GM23338 (cell line): ENCODE measurements around the gene PAX2. TPM values are rescaled to one million over a fixed set of nuclear protein-coding genes. Genes with fewer than 3 reads are reported as not detected.
A peak's percentile ranks its signal among the peaks of the same experiment; 100 is the strongest.

Source experiments
- ATAC-seq: fragments of 200-7000 bp; cut with Tn5 transposase; 3 replicates; pipeline ENCODE4 v1.9.1; 2020
- DNase-seq: peaks from one replicate; pipeline ENCODE4 v3.0.0-alpha.2; 2015; ENCODE audit warnings: low spot score
- H2AFZ ChIP-seq: fragments of 200-600 bp; sonication (generic); 2 replicates; pipeline ENCODE4 v1.8.0; 2016; ENCODE audit warnings: antibody characterized with exemption, mild to moderate bottlenecking, moderate library complexity
- H3F3A ChIP-seq: fragments of 200-600 bp; sonication (generic); replicated peaks from 2 replicates; pipeline ENCODE4 v1.8.0; 2017; ENCODE audit warnings: antibody characterized with exemption, mixed run types, low read depth
- H3K27ac ChIP-seq: fragments of 200-600 bp; sonication (generic); 2 replicates; pipeline ENCODE4 v1.6.1; 2016; ENCODE audit warnings: low read depth
- H3K27me3 ChIP-seq: fragments of 200-600 bp; sonication (generic); 2 replicates; pipeline ENCODE4 v1.8.0; 2016; ENCODE audit warnings: mild to moderate bottlenecking, mixed run types, moderate library complexity; ENCODE audit not compliant: insufficient read depth
- H3K36me3 ChIP-seq: fragments of 200-600 bp; sonication (generic); 2 replicates; pipeline ENCODE4 v1.8.0; 2016; ENCODE audit warnings: mild to moderate bottlenecking; ENCODE audit not compliant: insufficient read depth
- H3K4me1 ChIP-seq: fragments of 200-600 bp; sonication (generic); 2 replicates; pipeline ENCODE4 v1.8.0; 2016; ENCODE audit warnings: mild to moderate bottlenecking, moderate library complexity; ENCODE audit not compliant: insufficient read depth
- H3K4me2 ChIP-seq: fragments of 200-600 bp; sonication (generic); 2 replicates; pipeline ENCODE4 v1.7.1; 2017; ENCODE audit warnings: mixed run types
- H3K4me3 ChIP-seq: fragments of 200-600 bp; sonication (generic); 2 replicates; pipeline ENCODE4 v1.6.1; 2016; ENCODE audit warnings: mixed run types
- H3K79me2 ChIP-seq: fragments of 200-600 bp; sonication (generic); replicated peaks from 2 replicates; pipeline ENCODE4 v1.8.0; 2017; ENCODE audit warnings: mild to moderate bottlenecking; ENCODE audit not compliant: insufficient read depth
- H3K9me2 ChIP-seq: fragments of 200-600 bp; sonication (generic); 2 replicates; pipeline ENCODE4 v1.8.0; 2017; ENCODE audit not compliant: insufficient read depth
- H4K20me1 ChIP-seq: fragments of 200-600 bp; sonication (generic); replicated peaks from 2 replicates; pipeline ENCODE4 v1.8.0; 2017; ENCODE audit warnings: mild to moderate bottlenecking; ENCODE audit not compliant: insufficient read depth
- H3K27ac Mint-ChIP-seq: 2 replicates; pipeline ENCODE4 v1.8.0; 2020; ENCODE audit warnings: inconsistent platforms, mild to moderate bottlenecking, moderate library complexity, mixed read lengths
- H3K27me3 Mint-ChIP-seq: 3 replicates; pipeline ENCODE4 v1.8.0; 2022; ENCODE audit warnings: low read depth, mild to moderate bottlenecking, moderate library complexity, mixed read lengths, inconsistent platforms; ENCODE audit not compliant: insufficient read depth, poor library complexity
- H3K36me3 Mint-ChIP-seq: 3 replicates; pipeline ENCODE4 v1.8.0; 2021; ENCODE audit warnings: low read depth, mild to moderate bottlenecking, inconsistent platforms, moderate library complexity, mixed read lengths
- H3K4me1 Mint-ChIP-seq: 3 replicates; pipeline ENCODE4 v1.8.0; 2020; ENCODE audit warnings: mild to moderate bottlenecking, inconsistent platforms, mixed read lengths
- H3K4me3 Mint-ChIP-seq: 3 replicates; pipeline ENCODE4 v1.8.0; 2021; ENCODE audit warnings: moderate library complexity, mild to moderate bottlenecking, inconsistent platforms, mixed read lengths
- H3K9me3 Mint-ChIP-seq: 3 replicates; pipeline ENCODE4 v1.8.0; 2020; ENCODE audit warnings: moderate library complexity, mild to moderate bottlenecking, inconsistent platforms, mixed read lengths
- EZH2 ChIP-seq: fragments of 200-600 bp; sonication (generic); IDR thresholded peaks from one replicate; pipeline ENCODE4 v1.8.0; 2017; ENCODE audit warnings: antibody characterized with exemption, mild to moderate bottlenecking, low read depth; ENCODE audit not compliant: unreplicated experiment
- EZH2phosphoT487 ChIP-seq: fragments of 200-600 bp; sonication (generic); IDR thresholded peaks from one replicate; pipeline ENCODE4 v1.8.1; 2018; ENCODE audit warnings: antibody characterized with exemption; ENCODE audit not compliant: unreplicated experiment
- NANOG ChIP-seq: IDR thresholded peaks from 2 replicates; pipeline ENCODE4 v1.6.1; 2016; ENCODE audit warnings: antibody characterized with exemption, borderline replicate concordance
- POLR2AphosphoS5 ChIP-seq: IDR thresholded peaks from 2 replicates; pipeline ENCODE4 v1.6.1; 2016; ENCODE audit warnings: antibody characterized with exemption, low read depth
- ZNF114 ChIP-seq: fragments of 250-450 bp; sonication (Bioruptor Pico); IDR thresholded peaks from 2 replicates; pipeline ENCODE4 v1.5.0; 2020; ENCODE audit warnings: mild to moderate bottlenecking, moderate library complexity
- polyA plus RNA-seq: library from polyadenylated mRNA; unstranded; fragments of >200 nt; fragmentation: Nextera tagmentation; extraction: Ambion mirVana; gene quantifications from 2 replicates; pipeline ENCODE4 v1.2.1, GENCODE V29; 2016
- total RNA-seq: library from RNA; depleted of rRNA; stranded (reverse); fragments of >200 nt; shearing (Covaris generic); gene quantifications from 2 replicates; pipeline ENCODE4 v1.2.3, GENCODE V29; 2014

Gene PAX2
- total and polyA plus RNA-seq, 2 experiments from 2014 or later = not detected

DNA sequence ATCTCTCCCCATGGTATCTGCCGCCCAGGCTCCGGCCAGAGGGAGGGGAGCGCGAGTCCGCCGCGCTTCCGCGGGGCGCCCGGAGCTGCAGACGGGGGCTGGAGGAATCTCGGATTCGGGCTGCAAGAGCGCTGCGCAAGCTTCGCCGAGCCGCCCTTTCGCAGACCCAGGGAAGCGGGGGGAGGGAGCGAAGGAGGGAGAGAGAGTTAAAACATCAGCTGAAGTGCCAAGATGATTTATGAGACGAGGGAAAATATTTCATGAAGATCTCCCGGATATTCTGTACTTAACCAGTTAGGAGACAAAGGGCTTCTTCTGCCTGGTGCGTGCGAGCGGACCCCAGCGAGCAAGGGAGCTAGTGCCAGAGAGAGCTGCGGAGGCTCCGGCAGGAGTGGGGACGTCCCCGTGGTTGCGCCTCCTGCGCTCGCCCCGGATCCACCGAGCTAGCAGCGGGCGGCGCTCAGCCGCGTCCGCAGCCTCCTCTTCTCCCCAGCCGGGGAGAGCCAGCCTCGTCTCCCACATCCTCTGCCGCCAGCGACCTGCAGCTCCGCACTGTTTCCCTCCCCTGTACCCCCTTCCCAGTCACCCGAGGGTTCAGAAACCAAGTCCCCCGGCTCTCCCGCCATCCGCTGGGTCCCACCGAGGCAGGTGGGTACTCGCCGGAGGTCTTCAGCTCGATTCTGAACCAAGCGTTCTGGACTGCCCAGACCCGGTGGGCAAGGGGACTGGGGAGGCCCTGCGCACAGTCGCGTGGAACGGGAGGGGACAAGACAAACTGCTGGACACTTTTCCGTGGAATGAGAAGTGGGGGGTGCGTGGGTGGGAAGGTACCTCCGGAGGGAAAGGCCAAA, 1.0 kb upstream of the PAX2 start:
- H3K4me1 ChIP-seq = peaks cover 64% of the 10 kb centered on the region
- Mint-ChIP-seq H3K36me3 (no peaks in the 10 kb centered on the region; the same call in 2 of the 3 replicates), H3K4me3 (peak overlapping the region; percentile 62), H3K27me3 (peaks cover 96% of the 10 kb centered on the region), H3K4me1 (peaks cover 56% of the 10 kb centered on the region), H3K9me3 (no peaks in the 10 kb centered on the region), H3K27ac (no peak overlapping the region)
- peak; percentile 60 for DNase-seq
- H3K4me3 ChIP-seq = peak overlapping the region; percentile 55
- H2AFZ ChIP-seq = no peak overlapping the region
- H3K27me3 ChIP-seq = peaks cover 99% of the 10 kb centered on the region
- TF ChIP-seq EZH2 = peak; percentile 89
- no peak for TF ChIP-seq NANOG
- H3K9me2 ChIP-seq = no peaks in the 10 kb centered on the region
- H4K20me1 ChIP-seq = peaks cover 30% of the 10 kb centered on the region
- H3K79me2 ChIP-seq = no peaks in the 10 kb centered on the region
- no peak overlapping the region for H3K27ac ChIP-seq
- ATAC-seq = no peak
- no peaks in the 10 kb centered on the region for H3K36me3 ChIP-seq
- H3K4me2 ChIP-seq = peak overlapping the region; percentile 79
- peaks cover 16% of the 10 kb centered on the region for H3F3A ChIP-seq

DNA sequence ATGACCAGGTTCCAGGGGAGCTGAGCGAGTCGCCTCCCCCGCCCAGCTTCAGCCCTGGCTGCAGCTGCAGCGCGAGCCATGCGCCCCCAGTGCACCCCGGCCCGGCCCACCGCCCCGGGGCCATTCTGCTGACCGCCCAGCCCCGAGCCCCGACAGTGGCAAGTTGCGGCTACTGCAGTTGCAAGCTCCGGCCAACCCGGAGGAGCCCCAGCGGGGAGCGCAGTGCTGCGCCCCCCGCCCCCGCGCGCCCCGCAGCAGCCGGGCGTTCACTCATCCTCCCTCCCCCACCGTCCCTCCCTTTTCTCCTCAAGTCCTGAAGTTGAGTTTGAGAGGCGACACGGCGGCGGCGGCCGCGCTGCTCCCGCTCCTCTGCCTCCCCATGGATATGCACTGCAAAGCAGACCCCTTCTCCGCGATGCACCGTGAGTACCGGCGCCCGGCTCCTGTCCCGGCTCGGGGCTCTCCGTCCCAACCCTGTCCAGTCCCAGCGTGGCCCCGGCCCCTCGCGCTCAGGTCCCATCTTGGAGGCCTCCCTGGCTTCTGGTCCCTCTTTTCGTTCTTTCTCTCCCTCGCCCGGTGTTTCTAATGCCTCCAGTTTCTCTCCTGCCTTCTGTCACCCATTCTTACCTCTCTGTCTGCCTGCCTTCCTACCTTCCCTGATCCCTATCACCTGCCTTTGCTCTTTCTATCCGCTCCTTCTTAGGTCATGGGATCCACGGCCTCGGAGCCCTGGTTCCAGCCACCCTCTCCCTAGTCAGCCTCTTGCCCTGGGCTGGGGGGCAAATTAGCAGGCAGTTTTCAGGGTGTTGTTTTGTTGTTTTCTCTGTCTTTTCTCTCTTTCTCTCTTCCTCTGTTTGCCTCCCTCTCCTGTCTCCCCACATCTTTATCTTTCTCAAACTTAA, 751 bp downstream of the PAX2 start:
- peak overlapping the region; percentile 71 for H3K4me3 Mint-ChIP-seq
- Histone ChIP-seq H3K36me3 (no peaks in the 10 kb centered on the region), H3K4me3 (peak overlapping the region; percentile 55), H3K27ac (no peak overlapping the region), H4K20me1 (peaks cover 22% of the 10 kb centered on the region), H3F3A (peaks cover 16% of the 10 kb centered on the region), H2AFZ (peak overlapping the region; percentile 56; the same call in 1 of the 2 replicates), H3K79me2 (no peaks in the 10 kb centered on the region), H3K9me2 (no peaks in the 10 kb centered on the region), H3K4me1 (peaks cover 47% of the 10 kb centered on the region), H3K4me2 (peak overlapping the region; percentile 79), H3K27me3 (peaks cover 99% of the 10 kb centered on the region)
- no peaks in the 10 kb centered on the region for H3K9me3 Mint-ChIP-seq
- DNase-seq = peak; percentile 76
- peak; percentile 5 for ATAC-seq
- TF ChIP-seq ZNF114 (CRISPR knock-in tag) (no peak), EZH2 (peak; percentile 90), EZH2phosphoT487 (peak; percentile 69)
- H3K27me3 Mint-ChIP-seq = peaks cover 96% of the 10 kb centered on the region
- peaks cover 52% of the 10 kb centered on the region for H3K4me1 Mint-ChIP-seq
- H3K27ac Mint-ChIP-seq = no peak overlapping the region
- no peaks in the 10 kb centered on the region; the same call in 2 of the 3 replicates for H3K36me3 Mint-ChIP-seq

DNA sequence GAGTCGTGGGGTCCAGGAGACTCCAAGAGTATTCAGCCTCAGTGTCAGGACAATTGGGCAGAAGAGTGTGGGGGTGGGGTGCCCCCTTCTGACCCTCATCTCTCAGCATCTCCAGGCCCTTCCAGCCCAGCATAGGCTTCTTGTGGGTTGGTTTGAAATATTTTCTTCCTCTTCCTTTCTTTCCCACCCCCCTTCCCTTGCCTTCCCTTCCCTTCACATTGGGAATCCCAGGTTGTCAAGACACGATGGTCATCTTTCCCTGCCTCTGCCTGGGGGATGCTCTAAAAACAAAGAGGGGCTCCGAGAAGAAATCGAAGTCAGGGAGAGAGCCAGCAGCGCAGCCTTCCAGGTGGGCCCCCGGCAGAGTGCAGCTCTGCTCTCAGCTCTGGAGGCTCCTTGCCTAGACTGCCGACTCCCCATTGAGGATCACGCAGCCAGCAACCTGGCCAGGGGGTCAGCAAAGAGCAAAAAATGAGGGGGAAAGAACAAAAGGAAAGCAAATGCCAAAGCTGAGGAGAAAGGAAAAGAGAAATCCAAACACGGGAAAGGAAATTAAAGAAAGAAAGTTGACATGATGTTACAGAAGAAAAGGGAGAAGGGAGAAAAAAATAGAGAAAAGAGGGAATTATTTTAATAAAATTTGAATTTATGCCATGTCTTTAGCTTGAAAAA, 1.5 kb downstream of the PAX2 start:
- DNase-seq (no peak), ATAC-seq (no peak)
- Mint-ChIP-seq H3K36me3 (no peaks in the 10 kb centered on the region; the same call in 2 of the 3 replicates), H3K4me3 (peak overlapping the region; percentile 71), H3K27me3 (peaks cover 96% of the 10 kb centered on the region), H3K9me3 (no peaks in the 10 kb centered on the region), H3K27ac (no peak overlapping the region), H3K4me1 (peaks cover 47% of the 10 kb centered on the region)
- Histone ChIP-seq H3K27me3 (peaks cover 99% of the 10 kb centered on the region), H3K36me3 (no peaks in the 10 kb centered on the region), H3K4me3 (peak overlapping the region; percentile 55; the same call in 1 of the 2 replicates), H3K4me1 (peaks cover 39% of the 10 kb centered on the region), H3K27ac (no peak overlapping the region), H3K79me2 (no peaks in the 10 kb centered on the region), H3F3A (peaks cover 16% of the 10 kb centered on the region), H3K9me2 (no peaks in the 10 kb centered on the region), H3K4me2 (no peak overlapping the region; the same call in 1 of the 2 replicates), H4K20me1 (peaks cover 19% of the 10 kb centered on the region), H2AFZ (no peak overlapping the region)
- TF ChIP-seq POLR2AphosphoS5 (no peak), EZH2 (peak; percentile 70)
